Amygdala (tissue), 56 donors: ENCODE data around the gene FGF14.

Experiments used
- DNase-seq, 56 donors: peaks; one replicate each; lab custom pipeline; 2025; lab: John Stamatoyannopoulos, UW

The FGF14 gene

DNA sequence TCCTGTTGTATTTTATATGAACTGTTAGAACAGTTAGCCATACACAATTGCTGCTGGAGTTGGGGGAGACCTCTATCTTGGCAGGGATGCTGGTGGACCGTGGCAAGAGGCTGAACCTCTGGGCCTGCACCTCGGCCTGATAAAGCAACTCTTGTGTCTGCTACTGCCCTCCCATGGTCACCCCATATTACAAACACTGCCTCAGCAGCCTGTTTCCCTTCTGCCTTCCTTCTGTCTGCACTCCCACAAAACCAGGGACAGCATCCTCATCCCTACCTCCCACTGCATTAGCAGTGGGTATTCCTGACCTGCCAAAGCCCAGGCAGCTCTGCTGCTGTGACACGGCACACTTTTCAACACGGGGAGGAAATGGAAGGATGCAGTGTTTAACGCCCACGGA is 456.4 kb downstream of the FGF14 start:
- no peak for DNase-seq

DNA sequence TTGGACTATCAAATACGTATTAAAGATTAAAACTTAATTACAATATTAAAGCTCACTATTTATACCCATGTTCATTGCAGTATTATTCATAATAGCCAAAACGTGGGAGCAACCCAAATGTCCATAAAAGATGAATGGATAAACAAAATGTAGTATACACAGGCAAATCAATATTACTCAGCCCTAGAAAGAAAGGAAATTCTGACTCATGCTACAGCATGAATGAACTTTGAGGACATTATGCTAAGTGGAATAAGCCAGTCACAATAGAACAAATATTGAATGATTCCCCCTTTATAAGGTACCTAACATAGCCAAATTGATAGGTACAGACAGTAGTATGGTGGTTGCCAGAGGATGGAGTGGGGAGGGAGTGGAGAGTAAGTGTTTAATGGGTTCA is 457.3 kb downstream of the FGF14 start:
- DNase-seq: no peak

DNA sequence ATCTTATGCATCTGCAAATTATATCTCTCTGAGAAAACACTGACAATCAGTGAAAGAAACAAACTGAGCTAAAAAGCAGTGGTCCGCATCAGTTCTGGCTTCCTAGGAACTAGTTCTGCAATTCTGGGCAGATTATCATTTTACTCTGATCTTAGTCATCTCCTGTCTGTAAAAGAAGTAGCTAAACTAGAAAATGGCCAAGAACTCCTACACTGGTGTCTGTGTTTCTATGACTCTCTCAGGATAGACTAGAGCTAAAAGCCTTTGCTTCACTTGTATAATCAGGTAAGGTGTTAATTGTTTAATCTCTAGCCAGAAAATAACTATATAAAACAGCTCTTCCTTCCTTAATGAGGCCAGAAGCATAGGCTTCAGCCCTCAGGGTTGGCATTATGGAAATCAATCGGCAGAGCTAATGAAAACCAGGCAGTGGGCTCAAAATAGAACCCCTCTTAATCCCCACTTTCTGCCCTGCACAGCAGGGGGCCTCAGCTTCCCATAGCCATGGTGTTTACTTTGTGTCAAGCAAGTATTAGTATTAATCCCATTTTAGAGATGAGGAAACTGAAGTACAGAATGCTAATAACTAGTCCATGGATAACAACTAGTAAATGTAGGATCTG is 459.2 kb downstream of the FGF14 start:
- DNase-seq: no peak

- peak in 5 of 56 donors; percentile 3 to 44 (median 19) for DNase-seq
These were observed 459.8 kb downstream of the FGF14 start for GRCh38 chr13:101942038-101942437.

DNA sequence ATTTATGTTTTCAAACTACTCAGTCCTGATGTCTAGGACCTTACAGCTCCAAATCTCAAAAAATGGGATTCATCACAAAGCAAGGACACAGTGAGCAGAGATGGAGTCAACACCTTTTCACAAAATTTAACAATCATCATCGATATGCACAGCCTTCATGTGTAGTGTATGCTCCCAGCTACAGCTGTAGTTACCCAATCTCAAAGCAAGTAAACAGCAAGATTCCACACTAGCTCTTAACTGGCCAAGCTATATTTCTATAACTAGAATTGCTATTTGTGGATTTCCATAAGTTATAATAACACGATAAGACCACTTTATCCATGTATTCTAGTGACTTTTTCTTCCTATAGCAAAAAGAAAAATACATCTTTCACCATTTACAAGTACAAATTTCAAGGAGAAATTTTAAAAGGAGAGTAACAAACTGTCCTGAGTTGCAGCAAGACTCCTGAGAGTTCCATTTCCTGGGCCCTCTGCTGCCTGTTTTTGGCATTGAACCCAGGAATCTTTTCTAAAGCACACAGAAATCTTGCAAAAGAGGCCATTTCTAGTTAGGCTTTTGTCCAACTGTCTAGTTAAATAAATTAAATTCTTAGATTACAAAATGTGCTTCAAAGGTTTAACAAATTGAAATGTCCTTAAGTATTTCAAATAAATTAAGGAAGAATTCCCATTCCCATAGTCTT is 460.6 kb downstream of the FGF14 start:
- DNase-seq: no peak

- no peak for DNase-seq
These were observed 462.5 kb downstream of the FGF14 start for GRCh38 chr13:101939370-101939769.

- DNase-seq: no peak
These were observed 466.0 kb downstream of the FGF14 start for GRCh38 chr13:101935828-101936227.

- DNase-seq: no peak
These were observed 470.7 kb downstream of the FGF14 start for GRCh38 chr13:101931186-101931585.

DNA sequence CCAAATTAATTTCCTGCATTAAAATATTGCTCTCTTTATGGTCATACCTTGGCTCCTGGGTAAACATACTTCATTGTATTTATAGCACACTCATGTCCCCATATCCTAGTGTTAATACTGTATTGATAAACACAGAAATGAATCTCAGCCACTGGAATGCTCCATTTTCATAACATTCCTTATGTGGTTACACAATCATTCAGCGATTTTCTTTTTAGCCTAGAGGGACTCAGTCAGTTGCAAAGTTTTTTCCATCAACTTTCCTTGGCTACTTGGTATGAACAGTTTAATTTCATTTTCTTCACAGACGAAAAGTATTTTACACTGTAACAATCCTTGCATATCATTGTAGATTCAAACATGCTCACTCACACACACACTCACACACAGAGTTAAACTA is 471.5 kb downstream of the FGF14 start:
- DNase-seq: no peak

GRCh38 chr13:101925731-101926130 is 476.1 kb downstream of the FGF14 start:
- no peak for DNase-seq

GRCh38 chr13:101919541-101920181 is 482.2 kb downstream of the FGF14 start:
- DNase-seq: peak in 2 of 56 donors; percentile 6 to 46

DNA sequence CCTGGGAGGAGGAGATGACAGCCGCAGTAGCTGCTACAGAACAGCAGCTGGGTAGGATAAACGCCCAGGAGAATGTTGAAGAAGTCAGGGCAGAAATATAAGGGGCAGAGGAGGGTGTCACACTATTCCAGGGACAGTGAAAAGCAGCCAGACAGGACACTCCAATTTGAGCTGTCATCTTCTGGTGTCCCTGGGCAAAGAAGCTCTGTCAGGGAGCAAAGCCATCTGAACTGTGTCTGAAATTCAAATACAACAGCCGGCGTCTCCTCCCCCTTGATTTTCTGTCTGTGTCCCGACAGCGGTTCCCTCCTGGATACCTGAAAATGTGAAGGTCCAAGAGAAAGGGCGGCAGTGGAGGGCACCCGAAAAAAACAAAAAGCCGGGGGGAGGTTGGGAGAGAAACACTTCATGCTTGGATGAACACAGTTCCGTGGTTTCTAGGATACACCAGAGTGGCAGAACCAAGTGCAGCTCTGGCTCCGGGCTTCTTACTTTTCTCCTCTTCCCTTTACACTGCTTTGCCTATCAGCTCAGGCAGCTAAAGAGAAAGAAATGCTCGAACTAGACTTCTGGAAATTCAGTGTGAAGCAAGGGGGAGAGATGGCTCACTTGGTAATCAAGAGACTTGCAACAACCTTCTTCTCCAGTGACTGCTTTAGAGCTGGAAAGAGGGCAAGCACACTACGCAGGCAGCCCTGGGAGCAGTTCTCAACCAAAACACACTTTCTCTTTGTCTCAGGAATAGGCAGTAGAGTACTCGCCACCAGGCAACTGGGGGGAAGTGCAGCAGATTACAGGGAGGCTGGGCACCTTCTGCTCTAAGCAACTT is 483.8 kb downstream of the FGF14 start:
- peak in 15 of 56 donors; percentile 5 to 71 (median 19) for DNase-seq

GRCh38 chr13:101917475-101917810 is 484.4 kb downstream of the FGF14 start:
- DNase-seq: peak in 7 of 56 donors; percentile 3 to 45 (median 12)

DNA sequence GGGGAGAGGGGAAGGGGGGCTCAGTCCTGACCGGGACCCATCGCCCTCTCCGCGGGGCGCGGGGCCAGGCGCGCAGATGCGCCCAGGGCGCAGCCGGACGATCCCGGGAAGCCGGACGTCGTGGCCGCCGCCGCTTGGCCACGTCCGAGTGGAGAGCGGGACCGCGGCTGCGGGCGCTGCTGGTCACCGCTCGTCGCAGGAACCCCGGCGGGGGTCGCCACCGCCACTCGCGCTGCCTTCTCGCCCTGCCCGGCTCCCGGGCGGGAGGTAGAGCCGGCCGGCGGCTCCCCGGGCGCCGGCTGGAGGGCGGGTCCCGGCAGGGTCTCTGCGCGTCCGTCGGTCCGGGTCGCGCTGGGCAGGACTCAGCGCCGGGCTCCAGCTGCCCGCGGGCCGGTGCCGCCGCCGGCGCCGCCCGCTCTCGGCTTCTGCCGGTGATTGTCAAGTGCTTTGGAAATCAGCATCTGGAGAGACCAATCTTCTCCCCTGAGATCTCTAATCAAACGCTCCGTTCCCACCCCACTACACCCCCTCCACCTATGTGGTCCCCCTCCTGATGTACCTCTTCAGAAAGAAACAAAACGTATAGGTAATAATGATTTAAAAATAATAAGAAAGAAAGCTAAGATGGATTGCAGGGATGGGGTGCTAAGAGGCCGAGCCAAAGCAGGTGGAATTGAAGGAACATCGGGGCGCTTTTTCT is 484.9 kb downstream of the FGF14 start:
- peak in 2 of 56 donors; percentile 23 to 35 for DNase-seq

- DNase-seq: peak in 21 of 56 donors; percentile 4 to 60 (median 27)
These were observed 485.6 kb downstream of the FGF14 start for GRCh38 chr13:101916108-101916774.

DNA sequence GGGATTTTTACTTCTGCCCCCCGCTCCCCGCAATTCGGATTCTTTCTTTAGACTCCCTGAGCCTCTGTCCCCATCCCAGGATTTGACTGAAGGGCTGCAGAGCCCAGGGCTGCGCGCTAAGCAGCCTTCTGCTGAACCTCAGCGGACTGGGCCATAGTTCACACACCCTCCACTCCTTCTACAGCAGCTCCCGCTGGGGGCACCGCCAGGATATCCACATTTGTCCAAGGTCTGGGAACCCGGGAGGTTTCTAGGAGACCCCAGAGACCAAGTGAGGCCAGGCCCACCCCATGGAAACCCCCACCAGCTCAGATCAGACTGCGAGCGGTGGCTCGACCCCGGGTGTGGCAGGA is 486.1 kb downstream of the FGF14 start:
- peak in 1 of 56 donors; percentile 17 for DNase-seq

- DNase-seq: peak in 2 of 56 donors; percentile 3 to 18
These were observed 486.5 kb downstream of the FGF14 start for GRCh38 chr13:101915331-101915730.

GRCh38 chr13:101911752-101912151 is 490.1 kb downstream of the FGF14 start:
- DNase-seq: no peak

DNA sequence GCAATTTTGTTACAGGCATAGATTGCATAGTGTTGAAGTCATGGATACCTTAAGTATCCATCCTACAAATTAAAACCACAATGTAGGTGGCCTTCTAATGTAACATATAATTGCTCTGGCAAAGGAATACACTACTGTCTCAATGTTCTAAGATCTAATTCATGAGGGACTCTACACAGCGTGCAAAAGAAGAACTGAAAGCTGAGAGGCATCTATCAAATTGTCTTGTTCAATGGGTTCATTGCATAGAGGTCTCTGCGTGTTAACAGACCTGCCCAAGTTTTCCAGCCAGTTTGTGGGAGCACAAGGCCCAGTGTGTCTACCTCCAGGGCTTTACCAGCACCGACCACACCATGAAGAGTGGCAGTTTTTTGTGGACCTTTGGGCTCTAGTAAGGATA is 498.0 kb downstream of the FGF14 start:
- DNase-seq: no peak

- no peak for DNase-seq
These were observed 503.2 kb downstream of the FGF14 start for GRCh38 chr13:101898676-101899075.
